Breast epithelium (tissue), 3 donors: ENCODE results near the gene ABO.
"Not testable (repeated sequence)": the region's sequence is repeated elsewhere in the genome, so short reads cannot be mapped to it uniquely, and the experiment has no call there.

Experiments used
- POLR2A ChIP-seq: fragments of 450-650 bp; IDR thresholded peaks from one replicate; pipeline ENCODE4 v1.6.1; 2016; ENCODE audit warnings: antibody characterized with exemption, mild to moderate bottlenecking, moderate library complexity
- POLR2AphosphoS5 ChIP-seq, 3 donors: sonication (generic); formaldehyde crosslinking; IDR thresholded peaks; one replicate each; pipeline ENCODE4 v1.6.1; 2017; ENCODE audit warnings: antibody characterized with exemption in 3 of 3
- TF ChIP-seq, protein P1 (sequence below), 3 donors: fragments of 450-650 bp; IDR thresholded peaks; one replicate each; pipeline ENCODE4 v1.5.1; 2016 to 2017; ENCODE audit warnings: antibody characterized with exemption in 3 of 3, mild to moderate bottlenecking in 3 of 3, moderate library complexity in 3 of 3

DNA sequence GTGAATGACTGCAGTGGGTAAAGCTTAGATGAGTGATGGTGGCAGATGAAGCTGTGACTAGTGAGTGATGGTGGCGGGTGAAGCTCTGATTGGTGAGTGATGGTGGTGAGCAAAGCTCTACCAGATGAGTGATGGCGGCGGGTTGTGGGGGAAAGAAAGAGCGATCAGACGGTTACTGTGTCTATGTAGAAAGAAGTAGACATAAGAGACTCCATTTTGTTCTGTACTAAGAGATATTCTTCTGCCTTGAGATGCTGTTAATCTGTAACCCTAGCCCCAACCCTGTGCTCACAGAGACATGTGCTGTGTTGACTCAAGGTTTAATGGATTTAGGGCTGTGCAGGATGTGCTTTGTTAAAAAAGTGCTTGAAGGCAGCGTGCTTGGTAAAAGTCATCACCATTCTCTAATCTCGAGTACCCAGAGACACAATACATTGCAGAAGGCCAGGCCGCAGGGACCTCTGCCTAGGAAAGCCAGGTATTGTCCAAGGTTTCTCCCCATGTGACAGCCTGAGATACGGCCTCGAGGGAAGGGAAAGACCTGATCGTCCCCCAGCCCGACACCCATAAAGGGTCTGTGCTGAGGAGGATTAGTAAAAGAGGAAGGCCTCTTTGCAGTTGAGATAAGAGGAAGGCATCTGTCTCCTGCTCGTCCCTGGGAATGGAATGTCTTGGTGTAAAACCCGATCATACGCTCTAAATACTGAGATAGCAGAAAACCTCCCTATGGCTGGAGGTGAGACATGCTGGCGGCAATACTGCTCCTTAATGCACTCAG, 8.4 kb upstream of the ABO start:
- TF ChIP-seq, protein P1, sequence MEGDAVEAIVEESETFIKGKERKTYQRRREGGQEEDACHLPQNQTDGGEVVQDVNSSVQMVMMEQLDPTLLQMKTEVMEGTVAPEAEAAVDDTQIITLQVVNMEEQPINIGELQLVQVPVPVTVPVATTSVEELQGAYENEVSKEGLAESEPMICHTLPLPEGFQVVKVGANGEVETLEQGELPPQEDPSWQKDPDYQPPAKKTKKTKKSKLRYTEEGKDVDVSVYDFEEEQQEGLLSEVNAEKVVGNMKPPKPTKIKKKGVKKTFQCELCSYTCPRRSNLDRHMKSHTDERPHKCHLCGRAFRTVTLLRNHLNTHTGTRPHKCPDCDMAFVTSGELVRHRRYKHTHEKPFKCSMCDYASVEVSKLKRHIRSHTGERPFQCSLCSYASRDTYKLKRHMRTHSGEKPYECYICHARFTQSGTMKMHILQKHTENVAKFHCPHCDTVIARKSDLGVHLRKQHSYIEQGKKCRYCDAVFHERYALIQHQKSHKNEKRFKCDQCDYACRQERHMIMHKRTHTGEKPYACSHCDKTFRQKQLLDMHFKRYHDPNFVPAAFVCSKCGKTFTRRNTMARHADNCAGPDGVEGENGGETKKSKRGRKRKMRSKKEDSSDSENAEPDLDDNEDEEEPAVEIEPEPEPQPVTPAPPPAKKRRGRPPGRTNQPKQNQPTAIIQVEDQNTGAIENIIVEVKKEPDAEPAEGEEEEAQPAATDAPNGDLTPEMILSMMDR (IDR thresholded peaks at IDR 0.05): not testable (repeated sequence)
- not testable (repeated sequence) for TF ChIP-seq POLR2A; POLR2AphosphoS5 (IDR thresholded peaks at IDR 0.05)
